NCI-H524 (cell line): ENCODE data around the gene PRCC.
"Not testable (repeated sequence)": the region's sequence is repeated elsewhere in the genome, so short reads cannot be mapped to it uniquely, and the experiment has no call there.

ENCODE experiments used
- DNase-seq, 2 experiments: peaks; one replicate each; lab custom pipeline; 2025; lab: John Stamatoyannopoulos, UW

PRCC gene

DNA sequence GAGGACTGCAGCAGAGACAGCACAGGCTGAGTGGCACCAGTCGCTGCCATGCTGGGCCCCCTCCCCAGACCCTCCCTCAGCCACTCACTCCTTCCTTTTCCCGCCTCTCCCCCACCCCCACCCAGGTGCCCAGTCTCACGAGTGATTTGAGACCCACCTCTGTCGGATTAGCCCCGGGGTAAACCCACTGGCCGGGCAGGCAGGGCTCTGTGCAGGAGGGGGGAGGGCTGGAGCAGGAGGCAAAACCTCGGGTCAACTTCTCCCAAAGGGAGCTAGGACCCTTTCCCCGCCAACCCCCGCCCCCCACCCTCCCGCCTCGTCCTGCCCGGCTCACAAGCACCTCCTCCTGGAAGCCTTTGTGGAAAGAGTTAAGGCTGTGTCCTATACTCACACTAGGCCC is 23.0 kb upstream of the PRCC start:
- DNase-seq, result no peak

- no peak for DNase-seq
These were observed 22.4 kb upstream of the PRCC start for GRCh38 chr1:156744786-156745419.

- DNase-seq, result no peak
These were observed 21.5 kb upstream of the PRCC start for GRCh38 chr1:156745881-156746280.

GRCh38 chr1:156746406-156746727 is 21.0 kb upstream of the PRCC start:
- no peak for DNase-seq

- DNase-seq, result peak; percentile 19 to 75
These were observed 20.4 kb upstream of the PRCC start for GRCh38 chr1:156746728-156747631.

GRCh38 chr1:156747742-156748669 is 19.3 kb upstream of the PRCC start:
- peak in 1 of 2 experiments; percentile 27 for DNase-seq

DNA sequence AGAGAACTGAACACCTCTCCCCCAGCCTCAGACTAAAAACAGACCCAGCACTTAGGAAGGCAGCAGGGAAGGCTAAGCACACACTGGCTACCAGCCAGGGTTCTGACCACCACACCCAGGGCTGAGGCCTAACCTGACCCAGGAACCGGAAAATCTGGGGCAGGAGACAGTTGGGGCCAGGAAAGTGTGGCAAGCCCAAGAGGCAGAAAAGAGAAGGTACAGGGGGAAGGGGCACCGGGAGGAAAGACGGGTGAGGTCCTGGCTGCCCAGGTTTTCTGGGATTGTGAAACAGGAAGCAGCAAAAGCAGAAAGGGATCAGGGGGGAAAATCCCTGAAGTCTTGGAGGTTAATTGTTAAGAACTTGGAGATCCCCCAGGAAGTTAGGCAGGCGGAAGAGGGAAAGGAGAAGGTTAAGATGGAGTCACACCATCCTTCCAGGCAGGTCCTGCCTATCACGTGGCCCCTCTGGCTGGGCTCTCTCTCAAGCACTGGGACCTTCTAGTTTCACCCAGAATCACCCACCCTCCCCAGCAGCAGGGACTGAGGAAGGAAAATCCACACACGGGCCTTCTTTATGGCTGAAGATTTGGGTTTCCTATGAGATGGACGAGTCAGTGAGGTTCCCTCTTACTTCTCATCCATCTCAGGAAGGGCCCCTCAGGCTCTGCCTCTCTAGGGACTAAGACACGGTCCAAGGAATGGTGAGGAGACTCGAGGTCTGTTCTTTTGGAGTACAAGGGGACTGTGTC is 18.5 kb upstream of the PRCC start:
- no peak for DNase-seq

- DNase-seq, result no peak
These were observed 17.8 kb upstream of the PRCC start for GRCh38 chr1:156749419-156750118.

DNA sequence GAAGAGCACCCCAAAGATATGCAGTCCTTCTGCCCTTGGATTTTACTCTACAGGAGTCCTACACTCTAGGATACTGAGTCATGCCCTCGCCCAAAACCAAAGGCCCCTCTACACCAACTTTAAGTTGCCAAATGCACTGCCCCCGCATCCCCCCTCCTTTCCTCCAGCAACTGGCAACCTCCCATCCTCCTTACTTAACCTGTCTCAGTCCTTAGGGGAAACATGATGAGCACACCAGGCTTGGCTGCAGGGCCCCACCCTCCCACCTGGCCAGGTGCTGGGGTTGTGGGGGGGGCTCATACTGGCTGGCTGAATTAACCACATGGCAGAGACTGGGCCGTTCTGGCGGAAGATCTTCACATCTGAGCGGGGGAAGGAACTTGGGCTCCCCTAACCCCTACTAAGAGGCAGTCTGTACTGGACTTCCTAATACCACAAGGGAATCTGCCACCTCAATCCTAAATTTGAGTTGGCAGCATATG is 17.1 kb upstream of the PRCC start:
- peak in 1 of 2 experiments; percentile 14 for DNase-seq

GRCh38 chr1:156750711-156751450 is 16.5 kb upstream of the PRCC start:
- peak in 1 of 2 experiments; percentile 20 for DNase-seq

- no peak for DNase-seq
These were observed 15.9 kb upstream of the PRCC start, which contains the start of gene HDGF for GRCh38 chr1:156751451-156751756. Gene HDGF (minus strand): TSS chr1:156751675. CDS start chr1:156751429, 246 bp downstream.

GRCh38 chr1:156751757-156752481 is 15.4 kb upstream of the PRCC start:
- DNase-seq, result peak; percentile 88 to 95

DNA sequence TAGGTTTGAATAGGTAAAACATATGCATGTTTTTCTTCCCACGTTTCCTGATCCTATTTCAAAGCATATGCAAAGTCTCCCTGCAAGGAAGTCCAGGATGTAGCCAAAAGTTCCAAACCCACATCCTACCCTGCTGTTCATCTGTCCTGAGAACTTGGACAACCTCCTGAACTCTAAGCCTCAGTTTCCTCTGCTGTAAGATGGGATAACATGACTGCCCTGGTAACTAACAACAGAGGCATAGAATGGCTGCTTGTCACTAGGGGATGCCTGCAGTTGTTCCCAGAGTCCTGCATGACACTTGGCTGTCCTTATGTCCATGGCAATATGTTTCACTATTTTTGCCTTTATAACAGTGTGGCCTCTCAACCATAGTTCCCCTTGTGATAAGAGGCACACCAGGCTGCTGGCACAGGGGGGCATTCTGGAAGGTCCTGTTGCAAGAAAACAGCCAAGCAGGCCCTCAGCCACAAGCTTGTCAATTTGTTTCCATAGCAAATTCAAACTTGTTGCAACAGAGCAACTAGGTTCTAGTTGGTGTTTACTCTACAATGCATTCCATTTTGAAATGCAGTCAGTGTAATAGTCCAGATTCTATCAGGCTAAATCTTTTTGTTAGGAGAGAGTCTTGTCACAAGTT is 14.4 kb upstream of the PRCC start:
- no peak for DNase-seq

GRCh38 chr1:156754219-156754618 is 13.1 kb upstream of the PRCC start:
- peak; percentile 86 to 95 for DNase-seq

- DNase-seq, result no peak
These were observed 11.8 kb upstream of the PRCC start for GRCh38 chr1:156755527-156755950.

GRCh38 chr1:156756355-156756754 is 11.0 kb upstream of the PRCC start:
- DNase-seq, result no peak

DNA sequence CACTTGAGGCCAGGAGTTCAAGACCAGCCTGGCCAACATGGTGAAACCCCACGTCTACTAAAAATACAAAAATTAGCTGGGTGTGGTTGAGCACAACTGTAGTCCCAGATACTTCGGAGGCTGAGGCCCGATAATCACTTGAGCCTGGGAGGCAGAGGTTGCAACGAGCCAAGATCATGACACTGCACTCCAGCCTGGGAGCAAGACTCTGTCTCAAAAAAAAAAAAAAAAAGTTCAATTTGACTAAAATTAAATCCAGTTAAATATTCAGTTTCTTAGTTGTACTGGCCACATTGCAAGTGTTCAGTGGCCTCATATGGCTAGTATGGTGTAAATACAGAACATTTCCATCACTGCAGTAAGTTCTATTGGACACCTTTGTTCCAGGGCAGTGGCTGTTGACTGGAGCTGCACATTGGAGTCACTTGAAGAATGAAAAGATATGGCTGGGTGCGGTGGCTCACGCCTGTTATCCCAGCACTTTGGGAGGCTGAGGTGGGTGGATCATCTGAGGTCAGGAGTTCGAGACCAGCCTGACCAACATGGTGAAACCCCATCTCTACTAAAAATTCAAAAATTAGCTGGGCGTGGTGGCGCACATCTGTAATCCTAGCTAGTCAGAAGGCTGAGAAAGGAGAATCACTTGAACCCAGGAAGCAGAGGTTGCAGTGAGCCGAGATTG is 9.6 kb upstream of the PRCC start:
- DNase-seq, result not testable (repeated sequence)

DNA sequence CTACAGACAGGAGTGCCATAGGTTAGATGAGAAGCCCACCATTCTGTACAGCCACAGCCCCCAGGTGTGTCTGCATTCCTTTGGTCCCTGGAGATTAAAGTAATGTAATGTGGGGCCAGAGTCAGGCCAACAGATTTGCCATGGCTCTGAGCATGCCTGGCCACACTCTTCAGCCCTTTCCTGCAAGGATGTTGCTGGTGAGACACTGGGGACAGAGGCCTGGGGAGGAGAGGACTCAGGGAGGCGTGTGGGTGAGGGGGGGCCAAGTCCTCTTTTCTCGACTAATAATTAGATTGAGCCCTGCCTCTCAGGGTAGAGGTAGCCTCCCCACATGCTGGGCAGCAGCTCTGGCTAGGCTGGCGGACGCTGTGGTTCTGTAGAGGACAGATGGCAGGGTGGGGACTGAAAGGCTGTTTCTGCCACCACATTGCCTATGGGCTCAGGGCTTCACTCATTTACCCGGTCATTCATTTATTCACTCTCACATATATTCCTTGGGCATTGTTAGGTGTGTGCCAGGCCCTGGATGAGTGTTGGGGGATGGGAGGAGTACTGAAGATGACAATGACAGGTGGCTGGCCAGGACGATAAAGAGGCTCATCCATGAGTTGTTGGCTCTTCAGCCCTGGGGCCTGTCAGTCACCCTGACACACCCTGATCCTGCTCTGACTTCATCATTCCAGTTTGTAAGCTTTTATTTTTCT is 7.1 kb upstream of the PRCC start:
- DNase-seq, result peak; percentile 90 to 92
